HFF-Myc (cell line): Measurements from ENCODE around the gene CSNK1G1.
"Not testable (repeated sequence)": the region's sequence is repeated elsewhere in the genome, so short reads cannot be mapped to it uniquely, and the experiment has no call there.

Experiments
- DNase-seq: peaks from one replicate; pipeline ENCODE4 v3.0.0-alpha.2; 2011; ENCODE audit warnings: low read depth; ENCODE audit errors: extremely low read depth
- H3K4me3 ChIP-seq: replicated peaks from 2 replicates; pipeline ENCODE4 v1.5.1; 2011; ENCODE audit warnings: low read depth, mild to moderate bottlenecking, control low read depth, low read length
- TF ChIP-seq, protein P1 (sequence below): IDR thresholded peaks from 2 replicates; pipeline ENCODE4 v1.5.1; 2012; ENCODE audit warnings: mild to moderate bottlenecking, low read depth, low read length, control low read depth; ENCODE audit errors: missing control alignments

The CSNK1G1 gene

GRCh38 chr15:64232400-64232799 lies 123.6 kb downstream of the CSNK1G1 start:
- TF ChIP-seq, protein P1, sequence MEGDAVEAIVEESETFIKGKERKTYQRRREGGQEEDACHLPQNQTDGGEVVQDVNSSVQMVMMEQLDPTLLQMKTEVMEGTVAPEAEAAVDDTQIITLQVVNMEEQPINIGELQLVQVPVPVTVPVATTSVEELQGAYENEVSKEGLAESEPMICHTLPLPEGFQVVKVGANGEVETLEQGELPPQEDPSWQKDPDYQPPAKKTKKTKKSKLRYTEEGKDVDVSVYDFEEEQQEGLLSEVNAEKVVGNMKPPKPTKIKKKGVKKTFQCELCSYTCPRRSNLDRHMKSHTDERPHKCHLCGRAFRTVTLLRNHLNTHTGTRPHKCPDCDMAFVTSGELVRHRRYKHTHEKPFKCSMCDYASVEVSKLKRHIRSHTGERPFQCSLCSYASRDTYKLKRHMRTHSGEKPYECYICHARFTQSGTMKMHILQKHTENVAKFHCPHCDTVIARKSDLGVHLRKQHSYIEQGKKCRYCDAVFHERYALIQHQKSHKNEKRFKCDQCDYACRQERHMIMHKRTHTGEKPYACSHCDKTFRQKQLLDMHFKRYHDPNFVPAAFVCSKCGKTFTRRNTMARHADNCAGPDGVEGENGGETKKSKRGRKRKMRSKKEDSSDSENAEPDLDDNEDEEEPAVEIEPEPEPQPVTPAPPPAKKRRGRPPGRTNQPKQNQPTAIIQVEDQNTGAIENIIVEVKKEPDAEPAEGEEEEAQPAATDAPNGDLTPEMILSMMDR, result no peak
- DNase-seq, result peak; percentile 9
- no peak overlapping the region for H3K4me3 ChIP-seq

DNA sequence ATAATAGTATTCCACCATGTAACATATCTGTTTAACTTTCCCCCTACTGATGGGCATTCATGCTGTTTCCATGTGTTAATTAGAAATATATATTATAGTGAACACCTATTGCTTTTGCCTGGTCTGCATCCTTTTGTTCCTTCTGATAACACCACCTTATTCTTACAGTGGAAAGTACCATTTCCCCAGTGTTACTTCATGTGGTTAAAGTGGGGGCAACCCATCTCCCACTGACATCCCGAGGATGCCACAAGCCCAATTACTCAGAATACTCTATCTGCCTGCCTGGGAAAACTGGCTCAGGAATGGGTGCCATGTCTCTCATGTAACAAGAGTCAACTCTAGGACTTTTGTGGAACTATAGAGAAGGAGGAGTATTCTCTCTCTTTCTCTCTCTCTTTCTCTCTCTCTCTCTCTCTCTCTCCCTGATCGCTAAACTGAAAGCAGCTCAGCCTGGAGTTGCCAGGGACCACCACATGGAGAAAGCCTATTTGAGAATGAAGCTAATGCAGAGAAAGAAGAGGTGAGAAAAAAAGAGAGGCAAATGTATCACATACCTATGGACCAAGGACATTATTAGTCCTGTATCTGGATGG lies 126.7 kb downstream of the CSNK1G1 start:
- H3K4me3 ChIP-seq, result no peak overlapping the region
- no peak for DNase-seq
- TF ChIP-seq, protein P1, result no peak

- no peak overlapping the region for H3K4me3 ChIP-seq
- TF ChIP-seq, protein P1, result no peak
- no peak for DNase-seq
Observed at GRCh38 chr15:64225804-64226203, 130.2 kb downstream of the CSNK1G1 start.

DNA sequence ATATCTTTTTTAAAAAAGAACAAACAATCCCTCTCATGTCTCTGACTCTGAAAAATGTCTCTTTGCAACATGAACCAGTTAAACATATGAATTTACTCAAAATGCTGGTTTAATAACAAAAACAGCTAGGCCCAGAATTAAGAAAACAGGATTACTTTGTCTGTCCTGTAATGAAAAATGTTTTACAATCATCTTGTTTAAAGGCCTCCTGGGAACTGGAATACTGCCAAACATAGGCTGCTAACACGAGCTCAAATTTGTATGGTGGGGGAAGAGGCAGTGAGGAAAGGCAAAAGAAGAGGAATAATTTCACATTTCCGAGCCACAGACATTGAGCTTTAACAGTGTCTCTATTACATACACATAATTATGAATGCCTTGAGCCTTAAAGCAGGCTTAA lies 131.5 kb downstream of the CSNK1G1 start:
- TF ChIP-seq, protein P1, result no peak
- DNase-seq, result peak; percentile 26
- no peak overlapping the region for H3K4me3 ChIP-seq

DNA sequence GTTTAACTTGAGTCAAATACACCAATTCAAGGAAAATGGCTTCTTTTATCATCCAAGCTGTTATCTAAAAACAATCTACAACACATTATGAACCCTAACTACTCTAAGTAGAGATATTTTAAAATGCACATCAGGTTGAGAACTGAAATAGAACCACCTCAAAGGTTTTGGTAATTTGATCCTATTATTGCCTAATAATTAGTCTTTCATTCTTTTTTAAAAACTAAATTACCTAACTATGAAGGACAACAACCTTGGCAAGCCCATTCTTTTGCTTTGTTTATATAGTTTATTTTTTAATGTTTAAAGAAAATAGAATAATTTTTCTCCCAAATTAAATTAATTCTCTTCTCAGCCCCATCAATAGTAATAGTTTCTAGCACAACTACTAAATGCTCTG lies 132.1 kb downstream of the CSNK1G1 start:
- DNase-seq, result no peak
- H3K4me3 ChIP-seq, result no peak overlapping the region
- TF ChIP-seq, protein P1, result no peak

- no peak for DNase-seq
- no peak overlapping the region for H3K4me3 ChIP-seq
Observed at GRCh38 chr15:64222573-64223366, 133.2 kb downstream of the CSNK1G1 start.

GRCh38 chr15:64221911-64222310 lies 134.1 kb downstream of the CSNK1G1 start:
- not testable (repeated sequence) for H3K4me3 ChIP-seq, DNase-seq

More at GRCh38 chr15:64222573-64223366, 133.2 kb downstream of the CSNK1G1 start:
- TF ChIP-seq, protein P1, result no peak

DNA sequence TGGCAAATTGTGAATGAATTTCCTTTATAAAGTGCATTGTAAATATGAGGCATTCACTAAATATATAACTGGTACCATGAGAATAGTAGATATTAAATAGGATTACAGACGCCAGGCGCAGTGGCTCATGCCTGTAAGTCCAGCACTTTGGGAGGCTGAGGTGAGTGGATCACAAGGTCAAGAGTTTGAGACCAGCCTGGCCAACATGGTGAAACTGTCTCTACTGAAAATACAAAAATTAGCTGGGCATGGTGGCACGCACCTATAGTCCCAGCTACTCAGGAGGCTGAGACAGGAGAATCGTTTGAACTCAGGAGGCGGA lies 138.6 kb downstream of the CSNK1G1 start:
- not testable (repeated sequence) for DNase-seq, H3K4me3 ChIP-seq
